Peyer's patch (tissue), 4 donors: ENCODE results near the gene FAM83G.

ENCODE experiments used
- POLR2A ChIP-seq, 2 donors: fragments of 450-650 bp; IDR thresholded peaks; one replicate each; pipeline ENCODE4 v1.5.1; 2017; ENCODE audit warnings: antibody characterized with exemption in 2 of 2, mild to moderate bottlenecking in 2 of 2, moderate library complexity in 2 of 2
- TF ChIP-seq, protein P1 (sequence below), 6 experiments: fragments of 450-650 bp in 4 of 6; fragments of 200-600 bp in 2 of 6; sonication (generic) in 1 of 6; IDR thresholded peaks; one replicate each; pipeline ENCODE4 v1.5.1; 2017 to 2019; ENCODE audit warnings: antibody characterized with exemption in 6 of 6, mild to moderate bottlenecking in 3 of 6, moderate library complexity in 1 of 6

DNA sequence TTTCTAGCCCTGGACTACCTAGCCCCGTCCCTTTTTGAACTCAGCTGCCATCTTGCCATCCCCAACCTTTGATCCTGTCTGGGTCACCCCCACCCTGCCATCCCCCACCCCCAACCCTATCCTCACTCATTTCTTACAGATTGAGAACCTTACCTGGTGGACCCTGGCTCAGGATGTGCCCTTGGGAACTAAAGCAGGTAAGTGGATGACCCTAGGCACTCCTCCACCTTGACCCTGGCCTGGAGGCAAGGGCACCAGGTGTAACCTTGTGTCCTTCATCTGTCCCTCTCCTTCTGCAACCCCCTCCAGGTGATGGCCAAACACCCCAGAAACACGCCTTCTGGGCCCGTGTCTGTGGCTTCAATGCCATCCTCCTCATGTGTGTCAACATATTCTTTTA, 15.5 kb upstream of the FAM83G start:
- TF ChIP-seq, protein P1, sequence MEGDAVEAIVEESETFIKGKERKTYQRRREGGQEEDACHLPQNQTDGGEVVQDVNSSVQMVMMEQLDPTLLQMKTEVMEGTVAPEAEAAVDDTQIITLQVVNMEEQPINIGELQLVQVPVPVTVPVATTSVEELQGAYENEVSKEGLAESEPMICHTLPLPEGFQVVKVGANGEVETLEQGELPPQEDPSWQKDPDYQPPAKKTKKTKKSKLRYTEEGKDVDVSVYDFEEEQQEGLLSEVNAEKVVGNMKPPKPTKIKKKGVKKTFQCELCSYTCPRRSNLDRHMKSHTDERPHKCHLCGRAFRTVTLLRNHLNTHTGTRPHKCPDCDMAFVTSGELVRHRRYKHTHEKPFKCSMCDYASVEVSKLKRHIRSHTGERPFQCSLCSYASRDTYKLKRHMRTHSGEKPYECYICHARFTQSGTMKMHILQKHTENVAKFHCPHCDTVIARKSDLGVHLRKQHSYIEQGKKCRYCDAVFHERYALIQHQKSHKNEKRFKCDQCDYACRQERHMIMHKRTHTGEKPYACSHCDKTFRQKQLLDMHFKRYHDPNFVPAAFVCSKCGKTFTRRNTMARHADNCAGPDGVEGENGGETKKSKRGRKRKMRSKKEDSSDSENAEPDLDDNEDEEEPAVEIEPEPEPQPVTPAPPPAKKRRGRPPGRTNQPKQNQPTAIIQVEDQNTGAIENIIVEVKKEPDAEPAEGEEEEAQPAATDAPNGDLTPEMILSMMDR (IDR thresholded peaks at IDR 0.05), result no peak
- no peak for TF ChIP-seq POLR2A (IDR thresholded peaks at IDR 0.05)
